ENCODE measurements around the gene ALPL.

Gene ALPL

DNA sequence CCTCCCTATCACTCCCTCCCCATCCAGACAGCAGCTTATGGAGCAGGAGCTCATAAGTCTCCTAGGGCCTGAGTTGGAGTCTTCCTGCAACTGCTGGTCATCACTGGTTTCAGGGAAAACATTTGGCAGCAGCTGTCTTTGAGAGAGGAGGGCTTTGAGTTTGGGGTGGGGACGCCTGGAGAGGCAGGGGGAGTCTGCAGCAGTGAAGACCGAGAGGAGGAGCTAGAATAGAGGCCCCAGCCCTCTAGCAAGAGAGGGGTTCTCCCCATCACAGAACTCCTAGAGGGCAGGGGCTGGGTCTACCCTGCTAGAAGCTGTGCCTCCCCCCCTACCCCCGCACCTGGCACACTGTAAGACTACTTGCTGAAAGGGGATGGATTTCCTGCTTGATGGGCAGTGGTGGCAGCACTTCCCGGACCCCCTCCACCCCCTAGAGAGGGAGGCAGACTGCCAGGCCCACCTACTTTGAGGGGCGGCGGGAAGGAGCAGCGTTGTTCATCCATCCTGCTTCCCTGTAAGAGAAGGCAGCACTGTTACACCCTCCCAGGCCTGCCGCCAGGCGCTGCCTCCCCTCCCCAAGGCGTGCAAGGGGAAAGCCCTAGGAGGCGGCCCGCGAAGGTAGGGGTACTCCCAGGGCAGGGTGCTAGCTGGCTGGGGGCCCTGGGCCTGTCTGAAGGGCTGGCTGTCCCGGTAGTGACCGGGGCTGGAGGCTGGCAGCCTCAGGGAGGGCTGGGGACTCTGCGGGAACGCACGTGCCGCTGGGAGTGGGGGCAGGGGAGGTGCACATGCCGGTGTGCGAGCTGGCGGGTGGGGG lies 109.5 kb downstream of the ALPL start:
- no peak for DNase-seq (ENCODE audit: low spot score)

DNA sequence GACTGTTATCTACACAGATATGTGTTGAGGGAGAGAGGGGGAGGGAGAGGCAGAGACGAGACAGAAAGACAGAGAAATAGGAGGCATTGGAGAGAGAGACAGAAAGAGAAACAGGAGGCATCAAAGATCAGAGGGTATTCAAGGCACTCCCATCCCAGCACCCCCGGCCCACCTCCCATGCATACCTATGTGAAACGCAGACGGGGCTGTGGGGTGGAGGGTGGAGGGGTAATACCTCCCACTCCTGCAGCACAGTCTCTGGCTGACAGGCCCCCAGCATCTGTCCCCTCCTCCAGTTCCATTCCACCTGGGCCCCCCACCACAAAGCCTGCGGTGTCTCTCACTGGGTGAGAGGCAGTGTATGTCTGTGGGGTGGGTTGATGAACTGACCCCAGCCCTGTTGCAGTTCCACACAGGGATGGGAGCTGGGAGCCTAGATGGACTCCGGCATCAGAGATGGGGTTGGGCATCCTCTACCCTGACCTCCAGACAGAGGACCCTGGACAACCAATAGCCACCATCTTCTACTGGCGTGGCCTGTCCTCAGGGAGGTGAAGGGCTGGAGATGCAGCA lies 110.2 kb downstream of the ALPL start:
- DNase-seq (ENCODE audit: low spot score), result no peak

DNA sequence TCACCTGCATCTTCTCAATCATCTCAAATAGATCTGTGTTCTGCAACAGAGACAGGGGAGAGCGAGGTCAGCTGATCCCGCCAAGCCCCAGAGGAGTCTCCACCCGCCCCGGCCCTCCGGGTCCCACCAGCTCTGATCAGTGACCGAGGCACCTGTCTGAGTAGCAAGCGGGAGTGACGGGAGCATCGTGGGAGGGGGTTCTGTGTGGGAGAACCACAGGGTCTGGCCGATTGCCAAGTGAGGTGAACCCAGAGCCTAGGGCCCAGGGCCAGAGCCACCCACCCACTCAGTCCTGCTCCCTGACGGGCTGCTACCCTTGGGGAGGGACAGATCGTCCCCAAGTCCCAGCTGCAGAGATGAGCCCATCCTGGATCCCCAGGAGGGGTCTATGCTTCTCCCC lies 110.8 kb downstream of the ALPL start:
- DNase-seq (ENCODE audit: low spot score), result no peak

DNA sequence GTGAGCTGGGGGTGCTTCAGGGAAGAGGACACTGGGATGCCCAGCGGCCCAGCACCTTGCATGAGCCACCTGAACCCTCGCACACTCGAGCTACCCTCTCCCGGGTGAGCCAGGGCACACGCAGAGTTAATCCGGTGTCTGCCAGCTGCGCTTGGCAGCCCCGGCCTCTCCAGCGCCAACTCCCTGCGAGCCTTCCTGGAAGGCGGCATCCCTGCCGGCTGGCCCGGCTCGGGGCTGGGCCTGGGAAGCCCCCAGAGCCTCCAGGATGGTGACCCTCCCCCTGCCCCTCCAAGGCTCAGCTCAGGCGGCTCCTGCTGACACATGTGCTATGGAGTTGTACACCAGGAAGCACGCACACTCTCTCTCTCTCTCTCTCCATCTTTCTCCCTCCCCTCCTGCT lies 111.3 kb downstream of the ALPL start:
- no peak for DNase-seq (ENCODE audit: low spot score)

DNA sequence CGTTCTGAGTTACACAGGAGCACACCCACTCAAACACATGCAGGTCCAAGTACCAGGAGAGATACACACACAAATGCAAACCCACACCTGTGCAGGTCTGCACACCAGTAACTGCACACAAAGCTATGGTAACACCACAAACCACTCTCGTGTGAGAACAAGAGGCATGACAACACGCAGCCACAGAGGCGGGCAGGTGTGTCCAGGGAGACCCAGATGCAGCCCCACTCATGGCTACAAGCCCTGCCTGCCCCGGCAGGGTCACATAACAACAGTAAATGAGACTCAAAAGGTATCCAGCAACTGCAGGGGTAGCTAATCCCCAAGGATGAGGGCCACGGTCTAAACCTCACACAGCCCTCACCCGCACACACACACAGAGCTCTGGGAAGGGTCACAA lies 111.8 kb downstream of the ALPL start:
- no peak for DNase-seq (ENCODE audit: low spot score)

DNA sequence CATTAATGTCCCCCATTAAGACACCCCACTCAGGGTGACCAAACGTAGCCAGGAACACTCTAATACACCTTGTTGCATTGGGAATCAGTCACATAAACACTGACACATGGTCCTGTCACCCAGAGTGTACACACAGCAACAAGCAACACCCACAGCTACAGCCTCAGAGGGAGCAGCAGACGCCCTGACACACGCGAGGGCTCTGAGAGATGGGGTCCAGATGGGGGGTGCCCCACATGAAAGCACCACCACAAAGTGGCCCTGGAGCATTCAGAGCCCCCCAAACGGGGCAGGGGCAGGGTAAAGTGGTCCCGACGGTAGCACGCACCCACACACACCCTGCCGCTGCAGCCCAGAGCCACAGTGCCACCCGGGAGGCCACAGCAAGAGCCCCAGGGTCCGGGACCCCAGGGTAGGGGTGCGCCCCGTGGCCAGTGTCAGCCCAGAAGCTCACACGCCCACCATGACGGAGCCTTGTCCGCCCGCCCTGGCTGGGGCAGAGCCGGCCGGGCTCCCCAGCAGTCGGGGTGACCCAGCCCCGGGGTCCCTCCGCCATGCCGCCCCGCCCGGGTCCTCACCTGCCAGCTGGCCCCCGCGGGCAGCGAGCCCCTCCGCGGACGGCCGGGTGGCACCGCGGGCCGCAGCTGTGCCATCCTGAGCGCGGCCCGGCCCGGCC lies 112.7 kb downstream of the ALPL start:
- DNase-seq (ENCODE audit: low spot score), result no peak

DNA sequence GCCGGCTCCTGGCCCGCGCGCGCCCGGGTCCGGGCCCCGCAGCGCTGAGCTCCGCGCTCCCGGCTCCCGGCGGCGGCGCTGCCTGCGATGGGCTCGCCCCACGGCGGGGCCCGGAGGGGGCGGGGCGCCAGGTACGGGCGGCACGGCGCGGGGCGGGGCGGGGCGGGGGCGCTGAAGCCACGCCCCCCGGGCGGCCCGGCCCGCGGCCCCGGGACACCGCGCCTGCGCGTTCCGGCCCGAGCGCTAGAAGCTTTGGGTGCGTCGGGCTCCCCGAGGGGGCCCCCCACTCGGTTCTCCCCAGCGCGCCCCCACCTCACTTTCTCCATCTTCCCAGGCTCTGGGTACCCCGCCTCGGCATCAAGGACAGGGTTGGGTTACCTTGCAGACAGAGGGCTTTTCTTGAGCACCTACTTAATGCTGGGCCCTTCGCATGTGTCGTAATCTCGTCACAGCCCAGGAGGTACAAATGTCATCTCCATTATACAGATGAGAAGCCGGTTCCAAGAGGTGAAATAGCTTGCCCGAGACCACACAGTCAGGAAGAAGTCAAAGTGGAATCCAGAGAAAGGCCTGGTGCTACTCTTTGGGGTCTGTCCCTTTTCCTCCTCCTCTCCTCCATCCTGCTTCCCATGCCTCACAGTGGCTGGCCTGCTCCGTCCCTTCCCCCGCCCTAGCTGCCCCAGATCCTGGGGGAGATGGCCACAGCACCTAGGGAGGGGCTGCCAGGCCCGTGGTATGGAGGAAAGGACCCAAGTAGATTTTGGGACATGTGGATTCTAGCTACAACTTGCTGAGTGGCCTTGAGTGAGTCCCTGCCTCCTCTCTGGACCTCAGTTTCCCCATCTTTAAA lies 113.5 kb downstream of the ALPL start:
- DNase-seq (ENCODE audit: low spot score), result peak; percentile 39

DNA sequence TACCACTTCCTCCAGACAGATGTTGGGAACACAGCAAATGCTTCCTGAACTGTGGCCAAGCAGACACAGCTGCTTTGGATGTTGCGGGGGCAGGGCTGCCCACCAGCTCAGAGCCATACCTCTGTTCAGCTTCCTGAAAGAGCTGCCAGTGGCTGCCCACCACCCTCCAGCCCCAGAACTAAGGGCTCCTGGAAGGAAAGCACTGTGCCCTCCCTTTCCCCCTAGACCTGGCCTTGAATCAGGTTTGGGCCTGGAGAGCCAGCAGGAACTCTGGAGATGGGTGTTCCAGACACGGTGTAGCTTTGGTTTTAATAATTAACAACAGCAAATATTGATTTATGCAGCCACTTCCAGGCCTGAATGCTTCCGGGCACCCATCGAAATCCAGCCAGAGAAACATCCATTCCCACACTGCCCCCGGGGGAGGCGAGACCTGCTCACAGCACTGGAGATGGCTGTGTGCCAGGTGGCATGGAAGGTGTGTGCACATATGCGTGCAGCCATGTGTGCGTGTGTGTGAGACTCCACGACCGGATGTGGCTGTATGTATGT lies 114.3 kb downstream of the ALPL start:
- peak; percentile 88 for DNase-seq (ENCODE audit: low spot score)

DNA sequence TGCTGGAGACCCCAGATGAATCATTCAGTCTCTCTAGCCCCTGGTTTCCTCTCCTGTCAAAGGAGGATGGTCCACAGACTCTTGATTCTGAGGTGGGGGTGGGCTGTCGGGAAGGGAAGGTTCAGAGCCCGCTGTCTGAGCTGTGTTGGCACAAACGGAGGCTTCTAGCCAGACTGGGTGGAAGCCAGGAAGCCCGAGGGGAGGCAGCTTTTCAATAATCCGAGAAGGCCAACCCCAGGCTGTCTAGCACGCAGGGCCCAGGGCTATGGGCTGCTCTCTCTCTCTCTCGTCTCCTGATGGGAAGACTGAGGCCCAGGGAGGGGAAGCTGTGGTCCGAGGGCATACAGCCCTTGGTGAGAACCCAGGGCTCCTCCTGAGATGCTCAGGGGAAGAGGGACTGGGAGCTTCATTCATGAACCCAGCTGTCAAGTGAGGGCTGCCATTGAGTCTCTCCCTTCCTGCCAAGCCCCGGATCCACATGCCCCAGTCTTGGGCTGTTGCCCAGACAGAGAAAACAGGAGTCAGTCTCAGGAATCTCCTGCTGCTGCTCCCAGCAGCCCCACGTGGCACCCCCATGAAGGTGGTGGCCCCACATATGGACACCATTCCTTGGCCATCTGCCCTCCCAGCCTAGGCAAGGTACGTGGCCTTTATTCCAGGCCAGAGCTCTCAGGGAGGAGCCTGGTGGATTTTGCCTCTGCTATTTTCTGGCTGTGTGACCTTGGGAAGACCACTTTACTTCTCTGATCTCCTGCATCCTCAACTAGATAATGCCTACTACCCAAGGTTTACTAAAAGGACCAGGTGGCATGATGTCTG lies 115.6 kb downstream of the ALPL start:
- DNase-seq (ENCODE audit: low spot score), result no peak

DNA sequence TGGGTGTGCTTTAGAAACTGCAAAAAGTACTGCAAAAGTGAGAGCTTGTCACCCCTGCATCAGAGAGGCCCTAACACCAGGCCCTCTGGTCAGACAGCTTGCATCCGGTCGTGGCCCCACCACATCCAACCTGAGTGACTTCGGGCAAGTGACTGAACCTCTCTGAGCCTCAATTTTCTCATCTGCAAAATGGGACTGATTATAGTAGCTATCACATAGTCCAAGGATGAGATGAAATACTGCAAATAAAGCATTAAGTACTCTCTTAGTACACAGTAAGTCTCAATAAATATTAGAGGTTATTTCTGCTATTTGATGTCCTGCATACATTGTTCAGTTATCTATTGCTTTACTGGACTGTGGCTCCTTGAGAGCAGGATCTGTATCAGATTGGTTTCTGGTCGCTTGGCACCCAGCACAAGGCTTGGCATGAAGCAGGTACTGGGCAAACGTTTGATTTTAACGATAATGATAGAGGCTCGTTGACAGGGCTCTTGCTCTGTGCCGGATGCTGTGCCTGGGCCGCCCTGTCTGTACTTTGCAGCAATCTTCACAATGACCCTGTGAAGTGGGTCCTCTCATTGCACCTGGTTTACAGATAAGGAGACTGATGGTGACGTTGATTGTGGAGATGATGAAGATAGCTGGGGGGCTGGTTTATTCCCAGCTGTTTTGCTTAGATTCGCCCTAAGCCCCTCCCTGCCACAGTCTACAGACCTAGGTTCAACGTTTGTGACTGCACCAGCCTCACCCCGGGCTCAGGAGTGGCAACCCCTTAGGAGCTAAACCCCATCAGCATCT lies 116.4 kb downstream of the ALPL start:
- no peak for DNase-seq (ENCODE audit: low spot score)

DNA sequence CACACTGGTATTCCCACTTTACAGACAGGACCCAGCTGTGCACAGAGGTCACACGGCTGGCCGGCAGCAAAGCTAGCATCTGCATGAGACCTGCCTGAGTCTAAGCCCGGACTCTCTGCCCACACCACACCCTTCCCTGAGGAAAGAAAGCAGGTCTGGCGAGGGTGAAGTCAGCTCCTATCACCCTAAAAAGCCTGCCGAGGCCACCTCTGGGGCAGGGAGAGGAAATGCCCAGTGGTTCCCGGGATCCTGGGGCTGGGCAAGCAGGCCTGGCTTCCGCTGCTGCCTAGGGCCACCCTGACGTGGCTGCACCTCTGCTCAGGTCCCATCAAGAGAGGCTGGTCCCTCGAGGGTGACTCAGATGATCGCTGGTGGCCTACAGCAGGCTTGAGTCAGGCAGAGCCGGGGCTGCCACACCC lies 117.7 kb downstream of the ALPL start:
- peak; percentile 78 for DNase-seq (ENCODE audit: low spot score)

Measured in kidney tubule cell (primary cell).